PC-3 (cell line): Measurements from ENCODE around the gene TMIGD1.

Source experiments
- EZH2 ChIP-seq: fragments of 300-600 bp; sonication (generic); IDR thresholded peaks from one replicate; pipeline ENCODE4 v1.6.1; 2017; ENCODE audit warnings: antibody characterized with exemption, mild to moderate bottlenecking, low read length; ENCODE audit not compliant: unreplicated experiment
- TF ChIP-seq, protein P1 (sequence below): fragments of 300-600 bp; sonication (generic); conservative IDR thresholded peaks from 2 replicates; pipeline ENCODE4 v1.5.1; 2017; ENCODE audit warnings: antibody characterized with exemption, low read depth, mild to moderate bottlenecking, low read length

DNA sequence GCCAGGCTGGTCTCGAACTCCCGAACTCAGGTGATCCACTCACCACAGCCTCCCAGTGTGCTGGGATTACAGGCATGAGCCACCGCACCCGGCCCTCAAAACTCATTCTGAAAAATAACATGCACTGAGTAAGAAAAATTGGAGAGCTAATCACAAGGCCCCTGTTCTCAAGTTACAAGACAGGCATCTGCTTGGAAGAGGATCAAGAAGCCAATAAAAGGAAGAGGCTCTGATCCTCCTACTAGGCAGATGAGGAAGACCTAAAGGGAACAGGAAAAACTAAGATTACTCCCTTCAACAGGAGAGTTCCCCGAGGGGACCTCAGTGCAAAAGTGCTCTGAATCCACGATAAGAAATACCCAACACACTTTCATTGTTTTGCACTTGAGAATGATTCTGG lies 60.5 kb downstream of the TMIGD1 start:
- TF ChIP-seq, protein P1, sequence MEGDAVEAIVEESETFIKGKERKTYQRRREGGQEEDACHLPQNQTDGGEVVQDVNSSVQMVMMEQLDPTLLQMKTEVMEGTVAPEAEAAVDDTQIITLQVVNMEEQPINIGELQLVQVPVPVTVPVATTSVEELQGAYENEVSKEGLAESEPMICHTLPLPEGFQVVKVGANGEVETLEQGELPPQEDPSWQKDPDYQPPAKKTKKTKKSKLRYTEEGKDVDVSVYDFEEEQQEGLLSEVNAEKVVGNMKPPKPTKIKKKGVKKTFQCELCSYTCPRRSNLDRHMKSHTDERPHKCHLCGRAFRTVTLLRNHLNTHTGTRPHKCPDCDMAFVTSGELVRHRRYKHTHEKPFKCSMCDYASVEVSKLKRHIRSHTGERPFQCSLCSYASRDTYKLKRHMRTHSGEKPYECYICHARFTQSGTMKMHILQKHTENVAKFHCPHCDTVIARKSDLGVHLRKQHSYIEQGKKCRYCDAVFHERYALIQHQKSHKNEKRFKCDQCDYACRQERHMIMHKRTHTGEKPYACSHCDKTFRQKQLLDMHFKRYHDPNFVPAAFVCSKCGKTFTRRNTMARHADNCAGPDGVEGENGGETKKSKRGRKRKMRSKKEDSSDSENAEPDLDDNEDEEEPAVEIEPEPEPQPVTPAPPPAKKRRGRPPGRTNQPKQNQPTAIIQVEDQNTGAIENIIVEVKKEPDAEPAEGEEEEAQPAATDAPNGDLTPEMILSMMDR, result no peak
- no peak for TF ChIP-seq EZH2
